Measurements from ENCODE around the gene CACNA1I. TPM values are rescaled to one million over a fixed set of nuclear protein-coding genes. Genes with fewer than 3 reads are reported as not detected.

CACNA1I gene
- total RNA-seq, 1 experiment from 2014 or later = 0.15 TPM

- H4K20me1 ChIP-seq (ENCODE audit: insufficient read depth) = no peaks in the 10 kb centered on the region
- CTCF ChIA-PET = interaction anchor here (1.0 to 1.4 kb wide), 6 partner anchors 13 to 480 kb away, joined by 3 to 11 read pairs (median 3); no protein-coding TSS in a partner anchor
- peaks cover 0 to 8% of the 10 kb centered on the region in 2 experiments; a peak in 2 of 4 replicates for H3K4me1 ChIP-seq (ENCODE audit: control insufficient read depth in 1 of 2, insufficient read depth in 2 of 2, low read length in 2 of 2)
- peaks cover 0 to 3% of the 10 kb centered on the region in 2 experiments; a peak in 1 of 4 replicates for H3K9me3 ChIP-seq (ENCODE audit: control insufficient read depth in 1 of 2, insufficient read depth in 1 of 2, low read depth in 1 of 2, low read length in 2 of 2)
- no peaks in the 10 kb centered on the region for H3K79me2 ChIP-seq (ENCODE audit: insufficient read depth, low read length)
- H2AFZ ChIP-seq (ENCODE audit: low read depth, low read length, poor library complexity, severe bottlenecking) = no peak overlapping the region
- no peak overlapping the region for H3K4me3 ChIP-seq (replicated peaks in 1 of 2; ENCODE audit: low read depth in 1 of 2, low read length in 2 of 2)
- H3K4me2 ChIP-seq (ENCODE audit: low read length) = no peak overlapping the region
- H3K9ac ChIP-seq (ENCODE audit: low read length) = no peak overlapping the region
- no peak for DNase-seq (ENCODE audit: low read depth, low spot score)
- no TSS peak for BruUV-seq (replicated peaks)
- ATAC-seq = peak; percentile 87
- POLR2A ChIA-PET = no interaction called here
- no peaks in the 10 kb centered on the region for H3K36me3 ChIP-seq (ENCODE audit: control insufficient read depth in 1 of 2, insufficient read depth in 2 of 2, low read length in 2 of 2)
- intact Hi-C loops (cut with micrococcal nuclease) = no loop called here
- TF ChIP-seq JUND (IDR thresholded peaks at IDR 0.05) = no peak
- TF ChIP-seq EZH2phosphoT487 (IDR thresholded peaks at IDR 0.05; ENCODE audit: borderline replicate concordance) = no peak
- peak; percentile 67 for TF ChIP-seq RAD21 (IDR thresholded peaks at IDR 0.05; ENCODE audit: low read depth)
- no peak for TF ChIP-seq REST (IDR thresholded peaks at IDR 0.05; ENCODE audit: low read depth)
- peak; percentile 43 to 87 (median 86); a peak in 5 of 6 replicates for TF ChIP-seq CTCF (IDR thresholded peaks at IDR 0.05 in 2 of 3, conservative IDR thresholded peaks at IDR 0.05 in 1 of 3; ENCODE audit: borderline replicate concordance in 1 of 3, insufficient read depth in 1 of 3, low read depth in 2 of 3, low read length in 2 of 3)
- no peak for TF ChIP-seq SP1 (IDR thresholded peaks at IDR 0.05; ENCODE audit: low read depth)
- no peak for TF ChIP-seq EZH2 (IDR thresholded peaks at IDR 0.05)
- RAD21 ChIA-PET (ENCODE audit: low non-redundant PET in 1 of 2, low total read pairs in 2 of 2, uncharacterized antibody in 2 of 2, unreplicated experiment in 2 of 2) = interaction anchor here in 1 of 2 experiments (0.6 kb wide), 2 partner anchors 78 to 465 kb away, joined by 3 read pairs; no protein-coding TSS in a partner anchor
- no peak overlapping the region for H3K27ac ChIP-seq (ENCODE audit: low read depth, low read length)
- H3K9me2 ChIP-seq (ENCODE audit: insufficient read depth) = no peaks in the 10 kb centered on the region
- peaks cover 10% of the 10 kb centered on the region; the same call in 1 of the 2 replicates for H3K27me3 ChIP-seq (ENCODE audit: insufficient read depth, low read length)
These were observed 11.0 kb upstream of the CACNA1I start for GRCh38 chr22:39559456-39560105.
